ENCODE data around the gene RASA3. TPM values are rescaled to one million over a fixed set of nuclear protein-coding genes. Genes with fewer than 3 reads are reported as not detected.
A peak's percentile ranks its signal among the peaks of the same experiment; 100 is the strongest.
"Not testable (repeated sequence)": the region's sequence is repeated elsewhere in the genome, so short reads cannot be mapped to it uniquely, and the experiment has no call there.

The RASA3 gene
- total and polyA plus RNA-seq, 2 of the 4 experiments (the other 2 are of a cell fraction): 21.0 to 31.4 TPM

DNA sequence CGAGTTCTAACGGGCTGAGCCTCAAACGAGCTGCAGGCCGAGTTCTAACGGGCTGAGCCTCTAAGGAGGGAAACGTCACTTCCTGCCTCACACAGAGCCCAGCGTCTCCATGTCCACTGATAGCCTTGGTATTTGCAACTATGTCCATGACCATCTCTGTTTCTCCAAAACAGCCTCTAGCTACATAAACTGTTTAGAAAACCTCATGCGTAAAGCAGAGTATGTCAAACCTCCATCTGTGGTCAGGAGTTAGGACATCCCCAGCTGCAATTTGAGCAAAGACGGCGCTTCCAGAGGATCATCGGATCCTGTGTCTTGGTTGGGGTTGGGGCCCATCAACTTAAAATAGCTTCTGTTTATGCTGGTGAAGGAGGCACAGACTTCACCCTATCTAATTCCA, 20.8 kb downstream of the RASA3 start:
- in situ Hi-C loops (cut with MboI; ENCODE audit: low sequenced_read_pairs) (no loop called here), intact Hi-C loops (cut with micrococcal nuclease) (no loop called here), dilution Hi-C loops (cut with HindIII; ENCODE audit: low sequenced_read_pairs, unreplicated experiment) (no loop called here)
- peak overlapping the region; percentile 97; the same call in 1 of the 2 replicates for H3K23ac ChIP-seq (ENCODE audit: low read depth, low read length)
- ChIA-PET CTCF (no interaction called here), POLR2A (ENCODE audit: unreplicated experiment) (interaction anchor here (0.6 kb wide), 1 partner anchor 20 kb away, joined by 3 read pairs; no protein-coding TSS in a partner anchor)
- H3K9ac ChIP-seq (ENCODE audit: low read depth, low read length): peak overlapping the region; percentile 57; the same call in 1 of the 2 replicates
- no peaks in the 10 kb centered on the region for H3K9me3 ChIP-seq (ENCODE audit: control insufficient read depth, insufficient read depth, low read length)
- H4K8ac ChIP-seq (ENCODE audit: low read depth in 2 of 2, low read length in 2 of 2): peak overlapping the region; percentile 25 to 59; a peak in 3 of 4 replicates
- H3K9me1 ChIP-seq (ENCODE audit: insufficient read depth, low read length): peaks cover 42% of the 10 kb centered on the region
- peak overlapping the region; percentile 85 for H3K4ac ChIP-seq (ENCODE audit: low read depth, low read length)
- H2BK20ac ChIP-seq (ENCODE audit: low read depth, low read length): peak overlapping the region; percentile 57; the same call in 1 of the 2 replicates
- H3K27me3 ChIP-seq (ENCODE audit: control insufficient read depth, insufficient read depth, low read length): no peaks in the 10 kb centered on the region
- peak overlapping the region; percentile 96 for H2BK5ac ChIP-seq (ENCODE audit: low read depth, low read length, poor library complexity, severe bottlenecking)
- H3K56ac ChIP-seq (ENCODE audit: extremely low read depth, insufficient read depth, low read length): peak overlapping the region; percentile 64
- peaks cover 14% of the 10 kb centered on the region for H3K36me3 ChIP-seq (ENCODE audit: control insufficient read depth, insufficient read depth, low read length)
- H2AFZ ChIP-seq (replicated peaks; ENCODE audit: low read length, poor library complexity): peak overlapping the region; percentile 0
- H4K5ac ChIP-seq (ENCODE audit: low read depth, low read length): peak overlapping the region; percentile 53
- H3K18ac ChIP-seq (ENCODE audit: low read depth, low read length): peak overlapping the region; percentile 30
- BruUV-seq (replicated peaks): no TSS peak
- peak overlapping the region; percentile 35 for H3K4me2 ChIP-seq (ENCODE audit: low read depth, low read length)
- H2BK15ac ChIP-seq (ENCODE audit: low read depth, low read length): peak overlapping the region; percentile 33; the same call in 1 of the 3 replicates
- DNase-seq (peak; percentile 97), ATAC-seq (ENCODE audit: low read depth) (peak; percentile 62)
- peak overlapping the region; percentile 73 for H4K91ac ChIP-seq (ENCODE audit: insufficient read depth, low read depth, low read length)
- H3K27ac ChIP-seq (ENCODE audit: insufficient read depth, low read length): peak overlapping the region; percentile 92
- H2AK9ac ChIP-seq (replicated peaks; ENCODE audit: low read depth, low read length, poor library complexity): peak overlapping the region; percentile 92
- H2BK120ac ChIP-seq (ENCODE audit: low read depth, low read length): peak overlapping the region; percentile 88
- no peak overlapping the region for H3K4me3 ChIP-seq (ENCODE audit: insufficient read depth, low read depth, low read length)
- H3K79me1 ChIP-seq (ENCODE audit: low read depth in 1 of 2, low read length in 2 of 2): peaks cover 17 to 80% of the 10 kb centered on the region in 2 experiments; a peak in 3 of 4 replicates
- H3K14ac ChIP-seq (replicated peaks; ENCODE audit: low read depth, low read length): peak overlapping the region; percentile 94; the same call in 1 of the 2 replicates
- peaks cover 70% of the 10 kb centered on the region for H3K4me1 ChIP-seq (ENCODE audit: control insufficient read depth, insufficient read depth, low read length)
- peaks cover 35% of the 10 kb centered on the region for H4K20me1 ChIP-seq (ENCODE audit: insufficient read depth, low read length)
- peak overlapping the region; percentile 73 for H2AK5ac ChIP-seq (ENCODE audit: low read depth, low read length)
- TF ChIP-seq RFX5 (IDR thresholded peaks at IDR 0.05; ENCODE audit: low read depth, low read length): no peak
- peak; percentile 79 for TF ChIP-seq CEBPB (IDR thresholded peaks at IDR 0.05; ENCODE audit: low read depth, low read length)
- TF ChIP-seq MXI1 (IDR thresholded peaks at IDR 0.05; ENCODE audit: borderline replicate concordance, low read depth, low read length): 0 out of 2 replicates have a peak, but pooled peaks have one; percentile 20
- TF ChIP-seq RCOR1 (IDR thresholded peaks at IDR 0.05; ENCODE audit: insufficient replicate concordance, low read length): peak; percentile 26
- TF ChIP-seq, protein P1, sequence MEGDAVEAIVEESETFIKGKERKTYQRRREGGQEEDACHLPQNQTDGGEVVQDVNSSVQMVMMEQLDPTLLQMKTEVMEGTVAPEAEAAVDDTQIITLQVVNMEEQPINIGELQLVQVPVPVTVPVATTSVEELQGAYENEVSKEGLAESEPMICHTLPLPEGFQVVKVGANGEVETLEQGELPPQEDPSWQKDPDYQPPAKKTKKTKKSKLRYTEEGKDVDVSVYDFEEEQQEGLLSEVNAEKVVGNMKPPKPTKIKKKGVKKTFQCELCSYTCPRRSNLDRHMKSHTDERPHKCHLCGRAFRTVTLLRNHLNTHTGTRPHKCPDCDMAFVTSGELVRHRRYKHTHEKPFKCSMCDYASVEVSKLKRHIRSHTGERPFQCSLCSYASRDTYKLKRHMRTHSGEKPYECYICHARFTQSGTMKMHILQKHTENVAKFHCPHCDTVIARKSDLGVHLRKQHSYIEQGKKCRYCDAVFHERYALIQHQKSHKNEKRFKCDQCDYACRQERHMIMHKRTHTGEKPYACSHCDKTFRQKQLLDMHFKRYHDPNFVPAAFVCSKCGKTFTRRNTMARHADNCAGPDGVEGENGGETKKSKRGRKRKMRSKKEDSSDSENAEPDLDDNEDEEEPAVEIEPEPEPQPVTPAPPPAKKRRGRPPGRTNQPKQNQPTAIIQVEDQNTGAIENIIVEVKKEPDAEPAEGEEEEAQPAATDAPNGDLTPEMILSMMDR (conservative IDR thresholded peaks at IDR 0.05; ENCODE audit: low read depth, low read length): no peak
- no CpG with 5 or more reads among the region's 11 CpGs for WGBS, 2 experiments (ENCODE audit: extremely low coverage in 2 of 2, insufficient read length in 1 of 2)

DNA sequence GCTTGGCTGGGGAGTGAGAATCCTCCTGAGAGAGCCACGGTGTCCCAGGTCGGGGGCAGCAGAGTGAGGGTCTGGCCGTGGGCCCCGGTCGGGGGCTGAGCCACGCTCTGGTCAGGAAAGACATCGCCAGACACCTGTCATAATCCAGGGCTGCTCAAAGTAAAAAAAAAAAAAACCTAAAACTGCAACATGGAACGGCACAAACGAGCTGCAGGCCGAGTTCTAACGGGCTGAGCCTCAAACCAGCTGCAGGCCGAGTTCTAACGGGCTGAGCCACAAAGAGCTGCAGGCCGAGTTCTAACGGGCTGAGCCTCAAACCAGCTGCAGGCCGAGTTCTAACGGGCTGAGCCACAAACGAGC, 21.6 kb downstream of the RASA3 start:
- peaks cover 45% of the 10 kb centered on the region for H3K9me1 ChIP-seq (ENCODE audit: insufficient read depth, low read length)
- peak overlapping the region in 1 of 2 experiments; percentile 68; a peak in 2 of 4 replicates for H4K8ac ChIP-seq (ENCODE audit: low read depth in 2 of 2, low read length in 2 of 2)
- H3K79me1 ChIP-seq (ENCODE audit: low read depth in 1 of 2, low read length in 2 of 2): peaks cover 18 to 77% of the 10 kb centered on the region in 2 experiments; a peak in 3 of 4 replicates
- peak overlapping the region; percentile 37; the same call in 1 of the 2 replicates for H4K91ac ChIP-seq (ENCODE audit: insufficient read depth, low read depth, low read length)
- ATAC-seq (ENCODE audit: low read depth); dilution Hi-C loops (cut with HindIII; ENCODE audit: low sequenced_read_pairs, unreplicated experiment); H3K4me3 ChIP-seq (ENCODE audit: insufficient read depth, low read depth, low read length); H3K56ac ChIP-seq (ENCODE audit: extremely low read depth, insufficient read depth, low read length); H3K9me3 ChIP-seq (ENCODE audit: control insufficient read depth, insufficient read depth, low read length); H3K27me3 ChIP-seq (ENCODE audit: control insufficient read depth, insufficient read depth, low read length); DNase-seq; H2AFZ ChIP-seq (replicated peaks; ENCODE audit: low read length, poor library complexity); in situ Hi-C loops (cut with MboI; ENCODE audit: low sequenced_read_pairs); intact Hi-C loops (cut with micrococcal nuclease); BruUV-seq (replicated peaks); POLR2A ChIA-PET (ENCODE audit: unreplicated experiment); H2BK15ac ChIP-seq (ENCODE audit: low read depth, low read length); CTCF ChIA-PET; H2AK9ac ChIP-seq (replicated peaks; ENCODE audit: low read depth, low read length, poor library complexity); H3K4me2 ChIP-seq (ENCODE audit: low read depth, low read length): not testable (repeated sequence)
- H2BK120ac ChIP-seq (ENCODE audit: low read depth, low read length): peak overlapping the region; percentile 76; the same call in 1 of the 2 replicates
- H4K5ac ChIP-seq (ENCODE audit: low read depth, low read length): peak overlapping the region; percentile 54
- peaks cover 16% of the 10 kb centered on the region for H3K36me3 ChIP-seq (ENCODE audit: control insufficient read depth, insufficient read depth, low read length)
- H3K23ac ChIP-seq (ENCODE audit: low read depth, low read length): peak overlapping the region; percentile 86; the same call in 1 of the 2 replicates
- peak overlapping the region; percentile 79 for H3K27ac ChIP-seq (ENCODE audit: insufficient read depth, low read length)
- H3K4me1 ChIP-seq (ENCODE audit: control insufficient read depth, insufficient read depth, low read length): peaks cover 71% of the 10 kb centered on the region
- H2BK5ac ChIP-seq (ENCODE audit: low read depth, low read length, poor library complexity, severe bottlenecking): peak overlapping the region; percentile 91
- H2BK20ac ChIP-seq (ENCODE audit: low read depth, low read length): peak overlapping the region; percentile 28; the same call in 1 of the 2 replicates
- peak overlapping the region; percentile 94 for H3K4ac ChIP-seq (ENCODE audit: low read depth, low read length)
- peak overlapping the region; percentile 54 for H3K18ac ChIP-seq (ENCODE audit: low read depth, low read length)
- peaks cover 40% of the 10 kb centered on the region for H4K20me1 ChIP-seq (ENCODE audit: insufficient read depth, low read length)
- peak overlapping the region; percentile 96 for H2AK5ac ChIP-seq (ENCODE audit: low read depth, low read length)
- H3K14ac ChIP-seq (replicated peaks; ENCODE audit: low read depth, low read length): peak overlapping the region; percentile 61
- H3K9ac ChIP-seq (ENCODE audit: low read depth, low read length): 0 out of 2 replicates have a peak overlapping the region, but pooled peaks have one; percentile 21
- 69% methylated on average over 5 of the region's 18 CpGs; no CpG with 5 or more reads in 1 of the 2 experiments for WGBS, 2 experiments (ENCODE audit: extremely low coverage in 2 of 2, insufficient read length in 1 of 2)

Measured in IMR-90 (cell line).